ENCODE results near the gene DMBX1.

GRCh38 chr1:46449223-46450159 lies 40.1 kb upstream of the DMBX1 start:
- TF ChIP-seq CTCF (IDR thresholded peaks at IDR 0.05; ENCODE audit: low read length) (no peak), EZH2 (IDR thresholded peaks at IDR 0.05; ENCODE audit: borderline replicate concordance, low read length) (no peak)
